Heart left ventricle (tissue), 16 donors: ENCODE results near the gene PAK1. TPM values are rescaled to one million over a fixed set of nuclear protein-coding genes. Genes with fewer than 3 reads are reported as not detected.

Source experiments
- ATAC-seq, 4 donors: fragments of 200-7000 bp; cut with Tn5 transposase; one replicate each; pipeline ENCODE4 v1.9.1; 2020 to 2022; ENCODE audit warnings: moderate library complexity in 4 of 4, mild to moderate bottlenecking in 3 of 4, moderate number of reproducible peaks in 1 of 4
- DNase-seq, 5 donors: peaks; one replicate each; pipeline ENCODE4 v3.0.0-alpha.2; 2020
- H3K27ac ChIP-seq, 12 donors: fragments of 200-600 bp; sonication (generic) in 4 of 12; one replicate each; pipeline versions ENCODE4 v1.5.0 to v1.8.0; 2016 to 2022; ENCODE audit warnings: mild to moderate bottlenecking in 2 of 12
- H3K27me3 ChIP-seq, 9 donors: fragments of 200-600 bp; sonication (generic) in 2 of 9; one replicate each; pipeline versions ENCODE4 v1.5.1 to v1.8.0; 2016 to 2022; ENCODE audit warnings: mild to moderate bottlenecking in 3 of 9
- H3K36me3 ChIP-seq, 9 donors: fragments of 200-600 bp; sonication (generic) in 2 of 9; one replicate each; pipeline versions ENCODE4 v1.5.0 to v1.8.0; 2018 to 2022; ENCODE audit warnings: mild to moderate bottlenecking in 2 of 9
- H3K4me1 ChIP-seq, 12 donors: fragments of 200-600 bp; sonication (generic) in 4 of 12; one replicate each; pipeline versions ENCODE4 v1.5.0 to v1.8.0; 2016 to 2022; ENCODE audit warnings: mild to moderate bottlenecking in 3 of 12
- H3K4me3 ChIP-seq, 12 donors: fragments of 200-600 bp; sonication (generic) in 4 of 12; one replicate each; pipeline versions ENCODE4 v1.5.0 to v1.8.0; 2017 to 2022; ENCODE audit warnings: mild to moderate bottlenecking in 9 of 12, moderate library complexity in 4 of 12
- H3K9me3 ChIP-seq, 12 donors: fragments of 200-600 bp; sonication (generic) in 4 of 12; one replicate each; pipeline versions ENCODE4 v1.5.0 to v1.8.0; 2016 to 2022; ENCODE audit warnings: mild to moderate bottlenecking in 1 of 12
- CTCF ChIP-seq, 12 donors: fragments of 200-600 bp; sonication (generic) in 4 of 12; IDR thresholded peaks; one replicate each; pipeline versions ENCODE4 v1.5.0 to v1.8.0; 2018 to 2022; ENCODE audit warnings: antibody characterized with exemption in 12 of 12, mild to moderate bottlenecking in 5 of 12
- POLR2A ChIP-seq, 2 donors: fragments of 450-650 bp; IDR thresholded peaks; one replicate each; pipeline ENCODE4 v1.6.1; 2017; ENCODE audit warnings: antibody characterized with exemption in 2 of 2, mild to moderate bottlenecking in 2 of 2, moderate library complexity in 2 of 2
- WGBS, 4 donors: extraction: QIAGEN DNeasy Blood & Tissue Kit in 2 of 4; methylation state at CpG; one replicate each; pipeline versions ENCODE4 v1.1.5 to v1.1.7; 2013 to 2018; 5-methylcytosine and 5-hydroxymethylcytosine counted together
- intact Hi-C, 10 donors: fragments of 100-400 bp; cut with DNase I; formaldehyde crosslinking; loops; one replicate each; pipeline versions ENCODE4 v1.11.1 to v1.14.2; 2022
- polyA plus RNA-seq, 2 donors: library from polyadenylated mRNA; stranded (reverse); fragments of 200-250 nt; gene quantifications; one replicate each; pipeline ENCODE4 v1.2.3, GENCODE V29; 2013
- total RNA-seq, 9 donors: library from RNA; depleted of rRNA in 2 of 9; stranded (reverse); fragments of >200 nt in 2 of 9; fragmentation: NEBNext Ultra II Directional in 3 of 9; extraction: Animal tissue kit (Norgen Biotek cat#: 25700) in 3 of 9; gene quantifications; one replicate each; pipeline versions ENCODE4 v1.1.0 to v1.2.4, GENCODE V29; 2016 to 2023
- donor health status: ischemic (EF 13 %, LVEDD 7.1; RV severe dilation, severe dysfunction).
- donor health status: healthy with polysubstance abuse.
- donor health status: DM: no; HTN: yes; CAD: no.
- donor health status: DM: no; HTN: no; CAD: no.
- donor health status: ischemic (EF 25% LVEDD 6.9; RV normal size, moderate dysfunction).
- donor health status: ischemic (EF 25% LVEDD 5.7; RV mildly dilated, moderate dysfunction).
- donor health status: healthy.
- donor health status: DM: yes; HTN: yes; CAD: no.
- donor health status: ischemic (EF 35%, LVEDD 5.7; RV mildly dilated, moderate dysfunction).
- donor health status: nonischemic (EF 11% LVEDD 7.7; RV severe dilation, severe dysfunction).
- donor health status: DM: yes; HTN: yes; CAD: no.
- donor health status: PGD.
- donor health status: ischemic (EF 29% LVEDD 5.4; RV normal size, mild dysfunction).
- donor health status: nonischemic (EF 23%, LVEDD 6.1; RV moderate dilation, normal function).

The PAK1 gene
- total and polyA plus RNA-seq, 11 donors: 2.1 to 25.4 (median 5.9) TPM

GRCh38 chr11:77308838-77309237 lies 165.1 kb downstream of the PAK1 start:
- no peak for DNase-seq
- Histone ChIP-seq H3K27ac (no peak overlapping the region), H3K4me1 (no peaks in the 10 kb centered on the region), H3K9me3 (no peaks in the 10 kb centered on the region), H3K4me3 (no peak overlapping the region), H3K36me3 (no peaks in the 10 kb centered on the region), H3K27me3 (no peaks in the 10 kb centered on the region)
- intact Hi-C loops: no loop called here
- no peak for ATAC-seq
- TF ChIP-seq POLR2A (IDR thresholded peaks at IDR 0.05): no peak
- no peak for TF ChIP-seq CTCF (IDR thresholded peaks at IDR 0.05)

- ATAC-seq: no peak
- no peak overlapping the region for H3K27ac ChIP-seq
- no peaks in the 10 kb centered on the region for H3K36me3 ChIP-seq
- H3K27me3 ChIP-seq: no peaks in the 10 kb centered on the region
- WGBS, 4 donors: 82 to 85% (median 83%) methylated on average over 2 of the region's 2 CpGs
- no peak overlapping the region for H3K4me3 ChIP-seq
- TF ChIP-seq CTCF (IDR thresholded peaks at IDR 0.05): no peak
- TF ChIP-seq POLR2A (IDR thresholded peaks at IDR 0.05): no peak
- H3K4me1 ChIP-seq: no peaks in the 10 kb centered on the region
- intact Hi-C loops: no loop called here
- no peak for DNase-seq
- H3K9me3 ChIP-seq: no peaks in the 10 kb centered on the region
Measured at GRCh38 chr11:77303328-77303727, 170.6 kb downstream of the PAK1 start.

- ATAC-seq: no peak
- Histone ChIP-seq H3K4me3 (no peak overlapping the region), H3K27me3 (no peaks in the 10 kb centered on the region), H3K36me3 (no peaks in the 10 kb centered on the region), H3K27ac (no peak overlapping the region), H3K4me1 (no peaks in the 10 kb centered on the region), H3K9me3 (no peaks in the 10 kb centered on the region)
- TF ChIP-seq CTCF (IDR thresholded peaks at IDR 0.05) (no peak), POLR2A (IDR thresholded peaks at IDR 0.05) (no peak)
- DNase-seq: no peak
- WGBS, 4 donors: 66 to 71% (median 69%) methylated on average over 3 of the region's 3 CpGs
- intact Hi-C loops: no loop called here
Measured at GRCh38 chr11:77302752-77303151, 171.1 kb downstream of the PAK1 start.

- ATAC-seq: no peak
- no peak for TF ChIP-seq POLR2A (IDR thresholded peaks at IDR 0.05)
- TF ChIP-seq CTCF (IDR thresholded peaks at IDR 0.05): no peak
- Histone ChIP-seq H3K4me3 (no peak within 1 kb of the TSS), H3K27me3 (no peaks in the 10 kb centered on the region), H3K4me1 (no peaks in the 10 kb centered on the region), H3K27ac (no peak within 1 kb of the TSS), H3K36me3 (no peaks in the 10 kb centered on the region), H3K9me3 (no peaks in the 10 kb centered on the region)
- intact Hi-C loops: no loop called here
- 80 to 92% (median 87%) methylated on average over 15 of the region's 15 CpGs for WGBS, 4 donors
- no peak for DNase-seq
Measured at GRCh38 chr11:77301510-77301909, 172.4 kb downstream of the PAK1 start, which contains the start of gene GDPD4. Gene GDPD4 (minus strand): TSS chr11:77301686. CDS start chr11:77285137, 16,549 bp downstream.
